GM12872 (cell line): ENCODE measurements around the gene CCDC150.

Experiments used
- TF ChIP-seq, protein P1 (sequence below): IDR thresholded peaks from 3 replicates; pipeline ENCODE4 v1.5.1; 2011; ENCODE audit warnings: low read depth, mild to moderate bottlenecking, low read length, moderate library complexity; ENCODE audit not compliant: insufficient read depth

Gene CCDC150

DNA sequence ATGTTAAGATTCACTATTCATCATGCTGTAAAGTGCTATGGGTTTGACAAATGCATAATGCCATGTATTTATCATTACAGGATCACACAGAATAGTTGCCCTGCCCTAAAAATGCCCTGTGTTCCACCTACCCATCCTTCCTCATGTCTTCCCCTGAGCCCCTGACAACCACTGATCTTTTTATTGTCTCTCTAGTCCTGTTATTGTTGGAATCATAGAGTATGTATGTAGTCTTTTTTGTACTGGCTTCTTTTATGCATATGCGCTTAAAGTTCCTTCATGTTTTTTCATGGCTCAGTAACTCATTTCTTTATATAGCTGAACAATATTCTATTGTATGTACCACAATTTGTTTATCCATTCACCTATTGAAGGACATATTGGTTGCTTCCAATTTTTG, 20.3 kb downstream of the CCDC150 start:
- TF ChIP-seq, protein P1, sequence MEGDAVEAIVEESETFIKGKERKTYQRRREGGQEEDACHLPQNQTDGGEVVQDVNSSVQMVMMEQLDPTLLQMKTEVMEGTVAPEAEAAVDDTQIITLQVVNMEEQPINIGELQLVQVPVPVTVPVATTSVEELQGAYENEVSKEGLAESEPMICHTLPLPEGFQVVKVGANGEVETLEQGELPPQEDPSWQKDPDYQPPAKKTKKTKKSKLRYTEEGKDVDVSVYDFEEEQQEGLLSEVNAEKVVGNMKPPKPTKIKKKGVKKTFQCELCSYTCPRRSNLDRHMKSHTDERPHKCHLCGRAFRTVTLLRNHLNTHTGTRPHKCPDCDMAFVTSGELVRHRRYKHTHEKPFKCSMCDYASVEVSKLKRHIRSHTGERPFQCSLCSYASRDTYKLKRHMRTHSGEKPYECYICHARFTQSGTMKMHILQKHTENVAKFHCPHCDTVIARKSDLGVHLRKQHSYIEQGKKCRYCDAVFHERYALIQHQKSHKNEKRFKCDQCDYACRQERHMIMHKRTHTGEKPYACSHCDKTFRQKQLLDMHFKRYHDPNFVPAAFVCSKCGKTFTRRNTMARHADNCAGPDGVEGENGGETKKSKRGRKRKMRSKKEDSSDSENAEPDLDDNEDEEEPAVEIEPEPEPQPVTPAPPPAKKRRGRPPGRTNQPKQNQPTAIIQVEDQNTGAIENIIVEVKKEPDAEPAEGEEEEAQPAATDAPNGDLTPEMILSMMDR = no peak

DNA sequence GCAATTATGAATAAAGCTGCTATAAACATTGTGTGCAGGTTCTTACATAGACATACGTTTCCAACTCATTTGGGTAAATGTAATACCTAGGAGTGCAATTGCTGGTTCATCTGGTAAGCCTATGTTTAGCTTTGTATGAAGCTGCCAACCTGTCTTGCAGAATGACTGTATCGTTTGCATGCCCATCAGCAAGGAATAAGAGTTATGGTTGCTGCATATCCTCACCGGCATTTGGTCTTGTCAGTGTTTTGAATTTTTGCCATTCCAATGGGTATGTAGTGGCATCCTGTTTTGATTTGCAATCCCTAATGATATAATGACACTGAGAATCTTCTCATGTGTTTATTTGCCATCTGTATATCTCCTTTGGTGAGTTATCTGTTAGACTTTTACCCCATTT, 20.7 kb downstream of the CCDC150 start:
- TF ChIP-seq, protein P1 = no peak

GRCh38 chr2:196670342-196670741, 30.8 kb downstream of the CCDC150 start:
- TF ChIP-seq, protein P1 = no peak

DNA sequence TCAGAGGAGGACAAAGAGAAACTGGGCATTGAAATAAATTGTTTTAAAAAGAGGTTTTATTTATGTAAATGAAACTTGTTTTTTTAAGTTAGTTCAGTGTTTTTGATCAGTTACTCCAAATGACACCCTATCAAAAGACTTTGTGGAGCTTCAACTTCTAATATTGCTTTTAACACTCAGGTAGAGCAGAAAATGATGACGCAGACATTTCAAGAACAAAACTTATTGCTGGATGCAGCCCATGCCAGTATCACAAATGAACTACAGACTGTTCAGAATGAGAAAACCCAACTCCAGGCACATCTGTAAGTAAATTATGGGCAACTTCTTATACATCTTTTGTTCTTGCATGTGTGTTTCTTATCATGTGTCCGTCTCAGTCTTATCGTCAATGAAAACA, 36.4 kb downstream of the CCDC150 start:
- TF ChIP-seq, protein P1 = no peak

DNA sequence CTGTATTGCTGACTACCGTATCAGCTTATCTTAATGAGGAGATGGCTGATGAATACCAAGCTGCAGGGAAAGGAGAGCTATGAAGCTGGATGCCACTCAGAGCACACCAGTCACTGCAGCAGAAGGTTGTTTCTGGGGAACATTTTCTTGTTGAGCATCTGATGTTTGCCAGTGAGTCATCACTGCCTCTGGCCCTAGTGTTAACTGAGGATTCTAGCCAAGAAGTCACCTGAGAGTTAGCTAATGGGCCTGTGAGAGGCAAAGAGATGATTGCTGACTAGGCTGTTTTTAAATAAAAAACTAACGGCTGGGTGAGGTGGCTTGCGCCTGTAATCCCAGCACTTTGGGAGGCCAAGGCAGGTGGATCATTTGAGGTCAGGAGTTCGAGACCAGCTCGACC, 37.9 kb downstream of the CCDC150 start:
- TF ChIP-seq, protein P1 = no peak

DNA sequence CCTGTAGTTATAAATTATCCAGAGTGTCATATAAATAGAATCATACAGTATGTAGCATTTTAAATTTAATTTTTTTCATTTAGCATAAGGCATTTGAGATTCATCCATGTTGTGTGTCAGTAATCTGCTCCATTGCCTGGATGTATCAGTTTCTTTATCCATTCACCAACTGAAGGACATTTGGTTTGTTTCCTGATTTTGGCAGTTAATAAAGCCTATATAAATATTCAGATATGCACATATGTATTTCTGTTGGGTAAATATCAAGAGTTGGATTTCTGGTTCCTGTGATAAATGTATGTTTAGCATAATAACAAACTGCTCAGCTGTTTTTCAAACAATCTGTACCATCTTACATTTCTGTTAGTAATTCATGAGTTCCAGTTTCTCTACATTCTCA, 39.9 kb downstream of the CCDC150 start:
- TF ChIP-seq, protein P1 = no peak

DNA sequence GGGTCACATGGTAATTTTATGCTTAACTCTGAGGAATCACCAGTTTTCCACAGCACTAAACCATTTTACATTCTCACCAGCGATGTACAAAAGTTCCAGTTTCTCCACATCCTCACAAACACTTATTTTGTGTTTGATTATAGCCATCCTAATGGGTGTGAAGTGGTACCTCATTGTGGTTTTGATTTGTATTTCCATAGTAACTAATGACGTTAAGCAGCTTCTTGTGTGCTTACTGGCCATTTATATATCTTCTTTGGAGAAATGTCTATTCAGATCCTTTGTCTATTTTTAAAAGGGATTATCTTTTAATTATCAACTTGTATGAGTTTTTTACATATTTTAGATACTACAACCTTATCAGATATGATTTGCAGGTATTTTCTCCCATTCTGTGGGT, 42.0 kb downstream of the CCDC150 start:
- TF ChIP-seq, protein P1 = no peak

GRCh38 chr2:196685792-196686191, 46.3 kb downstream of the CCDC150 start:
- TF ChIP-seq, protein P1 = no peak
